LHCN-M2 (cell line): Measurements from ENCODE around the gene COL4A1. TPM values are rescaled to one million over a fixed set of nuclear protein-coding genes. Genes with fewer than 3 reads are reported as not detected.

Experiments used
- DNase-seq: peaks from one replicate; pipeline ENCODE4 v3.0.0-alpha.2; 2012; ENCODE audit warnings: low read depth
- polyA plus RNA-seq: library from polyadenylated mRNA; unstranded; fragments of >200 nt; gene quantifications from one replicate; pipeline ENCODE4 v1.2.1, GENCODE V29; 2012; ENCODE audit warnings: missing spikeins
- total RNA-seq: library from RNA; depleted of rRNA; stranded (reverse); fragments of >200 nt; gene quantifications from 2 replicates; pipeline ENCODE4 v1.2.3, GENCODE V29; 2014; rRNA removed

COL4A1 gene
- 63.0 and 68.5 TPM in 2 replicates for total RNA-seq
- polyA plus RNA-seq = 39.7 TPM

DNA sequence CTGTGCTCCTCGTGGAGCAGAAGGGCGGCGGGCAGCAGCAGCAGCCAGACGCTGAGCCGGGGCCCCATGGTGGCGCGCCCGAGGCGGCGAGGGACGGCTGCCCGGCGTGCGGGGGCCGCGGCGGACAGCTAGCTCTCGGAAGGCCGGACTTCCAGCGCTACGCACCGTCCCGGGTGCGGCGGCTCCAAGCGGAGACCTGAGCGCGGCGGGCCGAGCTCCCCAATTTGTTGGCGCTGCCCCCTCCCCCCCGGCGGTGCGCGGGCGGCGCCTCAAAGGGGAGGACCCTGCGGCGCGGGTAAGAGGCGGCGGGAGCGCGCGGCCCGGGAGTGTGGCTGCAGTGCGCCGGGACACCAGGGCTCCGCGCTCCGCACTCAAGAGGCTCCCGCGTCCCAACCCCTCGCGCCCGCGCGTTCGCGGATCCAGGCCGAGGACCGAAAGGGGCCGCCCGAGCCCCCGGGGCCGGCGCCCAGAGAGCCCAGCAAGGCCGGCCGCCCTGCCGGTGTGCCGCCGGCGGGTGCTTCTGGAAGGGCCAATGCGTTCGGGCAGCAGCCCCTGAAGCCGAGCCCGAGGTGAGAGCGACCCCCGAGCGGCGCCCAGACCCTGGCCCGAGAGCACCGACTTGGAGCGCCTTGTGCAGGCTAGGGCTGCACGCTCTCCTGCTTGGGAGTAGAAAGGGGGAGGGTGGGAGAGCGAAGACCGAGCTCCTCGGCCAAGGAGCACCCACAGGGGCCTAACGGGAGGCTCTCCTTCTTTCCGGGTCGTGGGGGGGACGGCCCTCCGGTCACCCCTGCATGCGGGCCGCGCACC, at the start of gene COL4A1, which contains the start of gene COL4A2:
Gene COL4A1 (minus strand): TSS at position 198 of the 807 bp plus-strand sequence. CDS start 130 bp downstream, at position 68.
Gene COL4A2 (plus strand): TSS at position 325 of the 807 bp plus-strand sequence. CDS start 620 bp downstream, outside the sequence.
- DNase-seq = peak; percentile 70

DNA sequence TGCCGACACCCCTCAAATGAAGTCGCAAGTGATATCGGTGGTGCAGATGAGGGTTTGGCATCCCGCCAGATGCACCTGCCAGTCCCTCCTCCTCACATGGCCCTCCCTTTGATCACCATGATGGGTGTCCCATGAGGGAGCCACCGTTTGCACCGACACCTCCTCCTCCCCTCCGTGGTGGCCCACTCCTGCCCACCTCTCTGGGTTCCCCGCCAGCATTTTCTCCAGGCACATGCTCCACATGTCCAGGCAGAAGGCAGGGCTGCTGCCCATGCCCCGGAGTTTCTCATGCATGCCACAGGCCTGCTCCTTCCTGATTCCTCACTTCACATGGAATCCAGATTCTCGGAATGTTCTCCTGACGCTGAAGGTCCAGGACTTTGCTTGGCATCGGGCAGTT, 49.4 kb upstream of the COL4A1 start:
- no peak for DNase-seq

DNA sequence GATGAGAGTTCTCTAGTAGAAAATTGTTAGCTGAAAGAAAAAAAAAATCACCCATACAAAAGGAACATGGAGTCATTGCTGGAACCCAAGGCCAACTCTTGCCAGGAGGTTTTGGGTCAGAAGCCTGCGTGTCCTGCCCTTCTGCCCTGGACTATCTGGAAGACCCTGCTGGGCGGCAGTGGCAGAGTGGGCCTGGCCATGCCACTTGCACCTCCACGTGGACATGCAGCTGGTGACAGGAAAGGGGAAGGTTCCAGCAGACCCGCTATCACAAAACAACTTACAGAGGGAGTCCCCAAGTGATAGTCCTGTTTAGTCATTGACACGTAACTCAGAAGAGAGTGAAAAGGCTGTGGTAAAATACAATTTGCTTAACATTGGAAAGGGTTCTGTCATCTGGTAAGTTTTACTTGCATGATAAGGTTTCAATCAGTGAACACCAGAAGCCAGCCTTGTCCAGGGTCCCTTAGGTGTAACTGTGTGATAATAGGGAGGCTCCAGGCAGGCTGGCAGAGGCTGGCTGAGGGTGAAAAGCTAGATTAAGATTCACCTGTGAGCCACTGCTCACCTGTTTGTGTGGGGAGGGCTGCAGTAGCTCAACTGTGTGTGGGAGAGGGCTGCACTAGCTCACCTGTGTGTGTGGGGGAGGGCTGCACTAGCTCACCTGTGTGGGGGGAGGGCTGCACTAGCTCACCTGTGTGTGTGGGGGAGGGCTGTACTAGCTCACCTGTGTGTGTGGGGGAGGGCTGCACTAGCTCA, 47.9 kb upstream of the COL4A1 start:
- DNase-seq = no peak

DNA sequence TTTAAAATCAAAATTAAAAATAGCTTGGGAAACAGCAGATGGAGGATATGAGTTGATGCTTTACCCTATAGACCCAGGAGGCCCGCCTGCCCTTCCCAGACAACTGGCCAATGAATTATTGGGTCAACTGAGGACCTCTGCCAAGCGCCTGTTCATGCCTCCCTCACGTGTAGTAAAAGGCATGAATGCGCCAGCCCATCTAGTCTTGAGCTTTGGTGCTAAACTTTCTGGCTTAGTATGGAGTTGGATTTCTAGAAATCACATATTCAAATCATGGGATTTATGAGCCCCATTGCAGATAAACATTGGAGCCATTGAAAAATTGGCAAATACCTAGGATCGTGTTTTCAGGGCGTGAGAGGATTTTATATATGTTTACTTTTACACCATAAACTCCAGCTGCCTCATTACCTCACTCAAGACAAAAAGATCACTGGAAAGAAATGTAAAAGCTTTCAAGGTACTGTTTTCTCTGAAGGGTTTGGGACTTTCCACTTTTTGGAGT, 47.2 kb upstream of the COL4A1 start:
- no peak for DNase-seq

DNA sequence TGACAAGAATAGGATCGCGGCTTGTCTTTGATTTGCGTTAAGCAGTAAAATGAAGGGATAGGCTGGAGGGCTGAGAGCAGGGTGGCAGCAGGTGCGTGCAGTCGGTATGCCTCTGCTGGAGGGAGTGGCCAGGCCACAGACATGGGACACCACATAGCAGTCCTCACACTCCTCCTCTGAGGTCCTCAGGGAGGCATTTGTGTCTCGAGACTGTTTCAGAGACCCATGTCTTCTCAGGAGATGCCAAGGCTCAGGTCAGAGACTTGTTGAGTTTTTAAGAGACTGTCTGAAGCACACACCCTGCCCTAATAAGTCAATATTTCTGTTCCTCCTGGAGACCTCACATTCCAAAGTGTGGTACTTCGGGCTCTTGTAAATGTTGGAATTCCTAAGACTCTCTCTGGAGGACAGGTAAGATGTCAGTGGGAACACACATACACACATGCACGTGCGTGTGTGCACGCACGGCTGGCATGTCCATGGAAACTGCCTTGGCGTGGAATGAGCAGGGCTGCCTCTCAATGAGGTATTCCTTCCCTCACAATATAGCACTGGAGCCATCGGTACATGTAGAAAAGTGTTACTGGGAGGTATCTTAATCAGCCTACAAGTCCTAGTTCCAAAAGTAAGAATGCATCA, 46.5 kb upstream of the COL4A1 start:
- DNase-seq = no peak

DNA sequence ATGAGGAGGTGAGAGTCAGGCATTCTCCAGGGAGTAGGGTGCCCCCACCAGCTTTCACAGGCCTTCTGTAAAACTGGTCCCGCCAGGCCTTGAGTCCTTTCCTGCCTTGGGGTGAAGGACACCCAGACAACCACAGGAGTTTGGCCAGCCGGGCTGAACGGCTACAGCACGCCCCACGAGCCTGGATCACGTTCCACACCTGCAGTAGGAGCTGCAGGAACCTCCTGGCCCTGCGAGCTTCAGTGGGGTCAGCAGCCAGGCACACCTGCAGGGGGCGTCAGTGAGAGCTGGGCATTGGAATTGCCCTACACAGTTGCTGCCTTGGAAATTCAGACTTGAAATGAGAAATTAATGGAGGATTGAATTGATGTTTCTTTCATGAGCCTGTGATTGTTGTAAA, 45.8 kb upstream of the COL4A1 start:
- no peak for DNase-seq

DNA sequence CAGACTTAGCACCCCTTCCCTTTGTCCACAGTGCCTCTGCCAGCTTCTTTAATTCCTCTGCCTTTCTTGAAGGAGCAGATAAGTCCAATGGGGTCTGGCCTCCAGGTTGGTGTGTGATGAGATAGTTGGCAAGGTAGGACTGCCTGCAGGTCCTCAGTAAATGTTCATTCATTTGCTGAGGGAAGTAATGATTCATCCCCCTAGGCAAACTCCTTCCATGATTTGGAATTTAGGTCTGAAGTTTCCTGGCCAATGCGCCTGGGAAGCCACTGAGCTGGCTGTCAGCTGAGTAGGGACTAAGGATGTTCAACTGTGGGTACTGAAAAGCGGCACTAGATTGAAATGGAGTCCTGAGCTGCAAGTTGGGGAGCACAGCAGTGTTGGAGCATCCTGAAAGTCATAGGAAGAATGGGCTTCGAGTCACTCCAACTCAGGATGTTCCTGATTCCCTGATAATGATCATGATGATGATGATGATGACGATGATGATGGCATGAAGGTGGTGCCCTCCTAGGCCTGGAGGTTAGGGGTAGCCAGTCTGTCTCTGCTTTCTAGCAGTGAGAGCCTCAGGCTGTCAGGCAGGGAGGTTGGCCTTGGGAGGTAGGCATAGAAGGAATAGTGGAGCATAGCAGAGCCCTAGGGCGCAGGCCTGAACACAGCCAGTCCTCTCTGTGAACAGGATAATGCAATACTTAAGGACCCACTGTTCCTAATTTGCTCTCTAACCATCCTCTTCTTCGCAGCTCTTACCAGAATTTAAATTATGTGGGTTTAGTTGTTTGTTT, 44.9 kb upstream of the COL4A1 start:
- no peak for DNase-seq

DNA sequence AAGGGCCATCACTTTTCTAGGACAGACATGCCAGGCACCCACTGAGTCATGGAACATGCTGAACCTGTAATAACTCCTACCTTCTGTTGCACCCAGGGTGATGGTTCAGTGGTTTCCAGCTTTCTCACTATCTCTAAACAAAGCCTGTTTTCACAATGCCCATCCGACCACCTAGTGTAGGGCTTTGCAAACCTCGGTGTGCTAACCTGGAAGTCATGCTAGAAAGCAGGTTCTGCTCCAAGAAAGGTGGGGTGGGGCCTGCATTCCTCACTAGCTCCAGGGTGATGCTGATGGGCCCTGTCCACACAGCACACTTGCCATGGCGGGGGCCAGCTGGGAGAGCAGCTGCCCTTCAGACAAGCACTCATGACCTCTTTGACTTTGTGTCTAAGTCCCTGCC, 43.6 kb upstream of the COL4A1 start:
- DNase-seq = no peak

DNA sequence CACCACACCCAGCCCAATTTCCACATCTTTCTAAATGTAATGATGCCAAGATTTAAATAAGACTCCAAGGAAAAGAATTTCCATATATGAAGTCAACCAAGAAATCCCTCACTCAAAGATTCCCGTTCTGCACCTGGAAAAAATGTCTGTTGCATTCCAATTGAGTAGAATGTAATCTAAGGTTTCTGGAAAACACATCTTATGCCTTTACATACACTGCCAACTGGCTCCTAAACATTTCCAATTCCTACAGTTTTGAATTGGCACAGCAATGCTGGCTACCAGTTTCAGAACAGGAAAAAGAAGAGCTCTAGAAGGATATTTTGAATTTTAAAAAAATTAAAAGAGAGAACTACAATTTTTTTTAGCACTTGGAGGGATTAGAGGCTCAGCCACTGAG, 43.1 kb upstream of the COL4A1 start:
- no peak for DNase-seq

DNA sequence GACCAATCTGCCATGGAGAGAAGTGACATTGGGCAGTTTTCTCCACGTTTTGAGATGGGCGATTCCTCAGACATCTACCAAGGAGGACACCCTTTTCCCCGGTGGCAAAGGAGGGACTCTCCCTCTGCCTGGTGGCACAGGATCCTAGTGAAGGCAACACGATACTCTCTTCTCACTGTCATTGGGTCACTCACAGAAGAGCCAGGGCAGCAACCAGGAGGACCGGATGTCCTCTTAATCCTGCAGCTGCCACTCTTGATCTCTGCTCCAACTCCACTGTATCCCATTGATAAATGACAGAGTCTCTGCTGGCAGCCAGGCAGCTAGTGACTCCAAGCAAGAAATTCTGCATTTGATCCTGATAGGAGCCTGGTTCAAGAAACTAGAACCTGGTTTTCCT, 42.3 kb upstream of the COL4A1 start:
- DNase-seq = peak; percentile 47

DNA sequence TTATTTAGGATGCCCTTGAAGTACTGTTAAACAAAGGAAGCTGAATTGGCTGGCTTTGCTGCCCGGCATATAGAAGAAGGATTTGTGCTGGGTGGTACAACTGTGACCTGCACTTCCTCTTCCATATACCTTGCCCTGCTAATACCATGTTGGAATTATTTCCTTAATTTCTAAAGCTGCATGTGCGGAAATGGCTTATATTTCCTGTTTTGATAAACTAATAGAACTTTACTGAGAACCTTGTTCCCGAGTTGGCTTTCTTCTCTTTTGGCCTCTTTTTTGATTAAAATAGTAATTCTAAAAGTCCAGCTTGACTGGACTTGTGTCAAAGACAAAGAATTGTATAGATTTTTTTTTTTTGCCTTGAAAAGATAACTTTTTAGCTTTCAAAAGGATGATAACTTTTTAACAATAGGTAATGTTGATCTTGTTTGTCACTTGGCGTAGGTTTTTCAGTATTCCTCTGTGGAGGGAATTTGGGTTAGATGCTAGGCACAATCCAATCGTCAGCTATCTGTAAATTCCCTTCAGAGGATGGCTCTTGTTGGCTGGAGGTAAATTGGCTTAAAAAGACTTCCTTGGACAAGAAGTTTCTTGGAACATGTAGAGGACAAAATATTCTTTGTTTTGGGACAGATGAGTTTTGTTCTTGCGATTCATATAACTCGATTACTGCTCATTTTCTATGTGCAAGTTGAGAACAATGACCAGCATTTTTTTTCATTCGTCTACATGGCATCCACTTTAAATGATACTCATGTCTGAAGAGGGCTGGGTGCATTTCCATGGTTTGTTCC, 41.5 kb upstream of the COL4A1 start:
- DNase-seq = no peak

DNA sequence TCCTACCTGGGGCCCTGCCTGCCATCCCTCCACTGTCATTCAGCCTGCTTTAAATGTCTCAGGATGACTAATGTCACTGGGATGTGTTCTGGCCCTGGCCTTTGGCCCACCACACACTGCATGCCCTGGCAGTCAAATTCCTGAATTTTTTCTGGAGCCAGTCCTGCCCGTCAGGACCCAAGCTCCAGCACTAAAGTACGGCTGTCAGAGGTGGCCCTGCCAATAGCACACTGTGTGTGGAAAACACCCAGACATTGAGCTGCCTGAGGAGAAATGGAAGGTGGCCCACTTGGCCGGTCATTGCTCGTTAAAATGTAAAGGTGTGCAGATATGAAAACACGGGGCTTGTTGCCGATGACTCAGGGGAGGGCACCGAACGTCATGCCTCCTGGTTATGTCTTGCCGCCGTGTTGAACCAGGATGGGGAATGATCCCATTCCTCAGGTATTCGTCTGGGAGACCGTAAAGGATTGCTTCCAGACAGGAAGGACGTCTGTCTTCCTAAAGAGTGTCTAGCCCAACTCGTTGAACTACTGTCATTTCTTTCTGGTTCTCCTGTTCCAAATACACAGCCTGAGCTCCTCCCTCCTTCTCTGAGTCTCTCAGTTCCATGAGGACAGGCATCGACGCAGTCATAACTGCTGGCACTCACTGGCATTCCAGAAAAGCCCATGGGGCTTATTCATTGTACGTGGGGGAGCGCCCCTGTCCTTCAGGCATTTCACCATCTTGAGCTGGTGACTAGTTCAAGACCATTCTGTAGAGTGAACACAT, 40.8 kb upstream of the COL4A1 start:
- peak; percentile 84 for DNase-seq

DNA sequence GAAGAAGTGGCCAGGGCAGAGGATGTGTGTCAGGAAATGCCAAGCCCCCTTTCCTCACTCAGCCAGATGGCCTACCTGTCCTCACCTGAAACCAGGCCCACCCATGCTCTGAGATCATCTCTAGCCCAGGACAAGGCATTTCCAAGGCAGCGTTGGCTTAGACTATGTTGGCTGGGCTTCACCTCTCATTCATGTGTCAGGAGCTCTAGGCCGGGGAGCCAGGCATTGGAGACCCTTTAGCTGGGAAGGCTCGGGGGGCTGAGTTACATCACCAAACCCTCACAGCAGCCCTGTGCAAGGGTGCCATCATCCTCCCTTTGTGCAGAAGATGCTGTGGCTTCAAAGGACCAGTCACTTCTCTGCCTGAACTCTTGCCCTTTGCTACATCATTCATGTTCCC, 40.1 kb upstream of the COL4A1 start:
- no peak for DNase-seq

DNA sequence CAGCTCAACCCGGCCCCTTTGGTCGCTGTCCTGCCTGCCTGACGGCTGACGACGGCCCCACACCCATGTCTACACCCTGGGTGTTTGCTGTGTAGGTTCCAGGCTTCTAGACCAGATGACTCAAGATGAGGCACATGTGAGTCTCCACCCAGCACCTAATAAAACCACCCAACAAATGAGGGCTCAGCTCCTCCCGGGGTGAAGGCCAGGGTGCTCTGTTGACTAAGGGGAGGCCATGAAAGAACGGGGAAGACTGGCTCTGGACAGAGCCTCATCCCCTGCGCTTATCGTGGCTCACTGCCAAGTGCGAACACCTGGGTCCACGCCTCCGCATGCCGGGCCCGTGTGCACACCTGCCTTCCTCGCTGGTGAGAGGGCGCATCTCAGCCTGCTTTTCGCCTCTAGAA, 39.7 kb upstream of the COL4A1 start:
- no peak for DNase-seq

DNA sequence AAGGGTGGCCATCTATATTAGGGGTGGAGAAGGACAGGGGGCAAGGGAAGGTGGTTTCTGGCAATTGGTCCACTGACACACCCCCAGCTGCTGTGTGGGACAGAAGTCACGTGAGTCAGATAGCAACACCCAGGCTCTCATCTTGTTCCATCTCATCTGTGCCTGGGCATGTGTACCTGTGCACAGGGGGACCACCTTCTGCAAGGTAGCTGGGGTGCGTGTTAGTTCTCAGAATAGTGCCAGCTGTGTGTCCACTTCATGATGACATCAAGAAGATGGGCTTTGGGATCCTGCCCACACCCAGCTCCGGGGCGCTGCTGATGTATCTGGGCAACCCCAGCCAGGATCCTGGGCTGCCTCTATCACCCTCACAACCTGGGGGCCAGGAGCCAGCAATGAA, 38.7 kb upstream of the COL4A1 start:
- no peak for DNase-seq

DNA sequence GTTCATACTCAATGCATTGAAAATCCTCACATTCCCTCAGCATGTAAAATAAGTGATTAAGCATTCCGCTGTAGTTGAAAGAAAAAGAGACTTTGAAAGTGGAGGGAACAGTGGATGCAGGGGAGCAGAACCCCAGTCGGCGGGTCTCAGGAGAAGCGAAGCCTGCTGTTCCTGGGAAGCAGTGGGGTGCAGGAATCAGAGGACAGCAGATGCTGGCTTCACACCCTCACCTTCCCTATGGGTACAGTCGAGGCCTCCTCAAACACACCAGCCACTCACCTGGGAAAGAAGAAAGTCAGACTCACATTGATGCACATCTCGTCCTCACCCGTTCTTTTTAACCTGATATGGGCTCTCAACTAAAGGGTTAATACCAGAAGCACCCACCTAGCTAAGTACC, 38.3 kb upstream of the COL4A1 start:
- DNase-seq = no peak

DNA sequence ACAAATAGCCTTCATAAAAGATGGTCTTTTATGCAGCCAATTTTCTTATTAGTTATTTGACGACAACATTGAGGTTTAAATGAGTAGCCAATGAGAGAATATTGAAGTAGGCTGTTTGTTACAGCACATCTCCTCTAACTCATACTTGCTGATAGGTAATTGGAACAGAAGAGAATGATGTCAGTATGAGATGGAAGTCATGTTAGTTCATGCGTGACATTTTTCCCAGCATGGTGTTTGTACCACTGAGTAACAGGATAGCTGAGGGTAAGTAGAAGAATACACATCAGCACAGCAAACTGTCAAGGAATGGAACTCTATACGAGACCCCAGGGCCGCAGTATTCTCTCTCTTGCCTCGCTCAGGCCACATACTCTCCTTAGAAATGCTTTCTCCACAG, 37.4 kb upstream of the COL4A1 start:
- DNase-seq = no peak

DNA sequence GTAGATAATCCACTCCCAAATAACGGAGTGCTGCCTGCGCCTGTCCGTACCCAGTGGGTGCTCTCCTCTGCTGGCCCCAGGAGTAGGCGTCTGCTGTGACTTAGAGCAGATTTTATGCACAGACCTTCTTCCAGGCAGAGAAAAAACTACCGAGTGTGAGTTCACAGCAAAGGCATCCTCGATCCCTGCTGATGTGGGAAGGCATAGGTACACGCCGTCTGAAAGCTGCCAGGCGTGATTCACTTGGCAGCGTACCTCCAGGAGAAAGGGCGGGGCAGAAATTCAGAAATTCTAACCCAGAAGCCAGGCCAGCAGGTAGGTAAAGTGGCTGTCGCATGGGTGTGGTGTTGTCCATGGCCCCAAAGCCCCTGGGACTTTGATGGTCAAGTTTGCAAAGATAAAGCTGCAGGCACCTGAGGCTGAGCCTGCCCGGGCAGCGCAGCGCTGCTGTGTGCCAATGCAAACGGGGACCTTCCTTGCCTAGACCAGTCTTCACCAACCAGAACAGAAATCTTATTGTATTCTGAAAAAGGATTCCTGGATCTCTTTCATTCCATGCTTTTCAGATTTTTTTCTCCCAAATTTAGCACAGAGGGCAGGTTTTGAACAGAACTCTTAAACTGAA, 36.4 kb upstream of the COL4A1 start:
- no peak for DNase-seq

DNA sequence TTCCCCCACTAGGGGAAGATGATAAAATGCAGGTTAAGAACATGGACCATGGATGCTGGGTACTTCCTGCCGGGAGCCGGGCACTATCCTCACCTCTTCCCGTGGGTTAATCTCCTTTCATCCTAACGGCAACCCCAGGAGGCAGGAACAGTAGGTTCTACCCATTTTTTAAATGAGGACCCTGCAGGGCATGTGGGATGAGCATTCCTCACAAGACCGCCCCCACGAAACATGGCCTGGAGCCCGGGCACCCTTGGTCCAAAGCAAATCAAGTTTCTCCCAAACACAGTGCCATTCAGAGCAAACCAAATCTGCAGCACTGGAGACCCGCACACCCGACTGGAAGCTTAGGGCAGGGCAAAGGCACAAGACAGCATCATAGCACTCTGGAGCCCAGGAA, 35.5 kb upstream of the COL4A1 start:
- DNase-seq = no peak
